ENCODE measurements around the gene TUT4. TPM values are rescaled to one million over a fixed set of nuclear protein-coding genes. Genes with fewer than 3 reads are reported as not detected.

The TUT4 gene
- total and polyA plus RNA-seq, 8 donors: 37.5 to 138 (median 116) TPM

GRCh38 chr1:52424231-52424636 lies 128.7 kb downstream of the TUT4 start:
- Histone ChIP-seq H3K36me3 (peaks cover 0 to 42% of the 10 kb centered on the region in 2 donors), H3K4me3 (no peak overlapping the region), H3K9me3 (no peaks in the 10 kb centered on the region), H3K27ac (peak overlapping the region in 1 of 2 donors; percentile 34), H3K27me3 (no peaks in the 10 kb centered on the region), H3K4me1 (peaks cover 0 to 9% of the 10 kb centered on the region in 2 donors)
- DNase-seq (no peak), ATAC-seq (peak; percentile 33)
- intact Hi-C loops (cut with DNase I): no loop called here
- no peak for TF ChIP-seq CTCF (IDR thresholded peaks at IDR 0.05)

GRCh38 chr1:52423771-52424170 lies 129.1 kb downstream of the TUT4 start:
- Histone ChIP-seq H3K27me3 (no peaks in the 10 kb centered on the region), H3K4me1 (peaks cover 0 to 9% of the 10 kb centered on the region in 2 donors), H3K27ac (peak overlapping the region in 1 of 2 donors; percentile 34), H3K4me3 (no peak overlapping the region), H3K36me3 (peaks cover 0 to 45% of the 10 kb centered on the region in 2 donors), H3K9me3 (no peaks in the 10 kb centered on the region)
- TF ChIP-seq CTCF (IDR thresholded peaks at IDR 0.05): no peak
- DNase-seq (no peak), ATAC-seq (no peak)
- intact Hi-C loops (cut with DNase I): no loop called here

GRCh38 chr1:52423055-52423454 lies 129.8 kb downstream of the TUT4 start:
- Histone ChIP-seq H3K27ac (no peak overlapping the region), H3K4me1 (peaks cover 0 to 9% of the 10 kb centered on the region in 2 donors), H3K27me3 (no peaks in the 10 kb centered on the region), H3K36me3 (peaks cover 0 to 47% of the 10 kb centered on the region in 2 donors), H3K4me3 (no peak overlapping the region), H3K9me3 (no peaks in the 10 kb centered on the region)
- TF ChIP-seq CTCF (IDR thresholded peaks at IDR 0.05): no peak
- intact Hi-C loops (cut with DNase I): no loop called here
- DNase-seq: no peak
- no peak for ATAC-seq

GRCh38 chr1:52420713-52421112 lies 132.2 kb downstream of the TUT4 start:
- intact Hi-C loops (cut with DNase I): no loop called here
- Histone ChIP-seq H3K27me3 (no peaks in the 10 kb centered on the region), H3K9me3 (no peaks in the 10 kb centered on the region), H3K4me1 (peaks cover 0 to 9% of the 10 kb centered on the region in 2 donors), H3K36me3 (peaks cover 0 to 71% of the 10 kb centered on the region in 2 donors), H3K4me3 (no peak overlapping the region), H3K27ac (no peak overlapping the region)
- no peak for DNase-seq
- no peak for TF ChIP-seq CTCF (IDR thresholded peaks at IDR 0.05)
- ATAC-seq: no peak

GRCh38 chr1:52416811-52417210 lies 136.1 kb downstream of the TUT4 start:
- DNase-seq (no peak), ATAC-seq (no peak)
- Histone ChIP-seq H3K27me3 (no peaks in the 10 kb centered on the region), H3K9me3 (no peaks in the 10 kb centered on the region), H3K4me1 (no peaks in the 10 kb centered on the region), H3K4me3 (no peak overlapping the region), H3K36me3 (peaks cover 0 to 98% of the 10 kb centered on the region in 2 donors), H3K27ac (no peak overlapping the region)
- no peak for TF ChIP-seq CTCF (IDR thresholded peaks at IDR 0.05)
- intact Hi-C loops (cut with DNase I): no loop called here

All from left lung (tissue), 10 donors.